GM18502 (cell line): ENCODE measurements around the gene SF1.

Source experiments
- ATAC-seq: cut with Tn5 transposase; IDR thresholded peaks from one replicate; pipeline ENCODE4 v1.9.1; 2021; ENCODE audit warnings: mild to moderate bottlenecking; ENCODE audit not compliant: unreplicated experiment, poor library complexity

SF1 gene

DNA sequence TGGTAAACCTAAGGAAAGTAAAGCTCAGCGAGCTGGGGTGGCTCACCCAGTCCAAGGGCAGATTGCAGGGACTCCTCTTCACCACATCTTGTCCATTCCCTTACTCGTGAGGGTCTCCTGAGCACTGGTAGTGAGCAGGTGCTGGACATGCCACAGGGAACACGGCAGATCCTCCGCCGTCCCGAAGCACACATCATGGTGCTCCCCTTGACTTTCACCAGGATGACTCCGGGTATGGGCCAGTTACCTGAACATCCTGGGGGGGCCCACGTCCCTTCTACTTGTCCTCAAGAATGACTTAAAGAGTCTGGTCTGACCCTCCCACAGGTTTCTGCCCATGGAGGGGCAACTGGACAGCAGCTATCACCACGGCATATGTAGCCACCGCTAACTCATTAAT lies 8.0 kb upstream of the SF1 start:
- ATAC-seq, result no peak

DNA sequence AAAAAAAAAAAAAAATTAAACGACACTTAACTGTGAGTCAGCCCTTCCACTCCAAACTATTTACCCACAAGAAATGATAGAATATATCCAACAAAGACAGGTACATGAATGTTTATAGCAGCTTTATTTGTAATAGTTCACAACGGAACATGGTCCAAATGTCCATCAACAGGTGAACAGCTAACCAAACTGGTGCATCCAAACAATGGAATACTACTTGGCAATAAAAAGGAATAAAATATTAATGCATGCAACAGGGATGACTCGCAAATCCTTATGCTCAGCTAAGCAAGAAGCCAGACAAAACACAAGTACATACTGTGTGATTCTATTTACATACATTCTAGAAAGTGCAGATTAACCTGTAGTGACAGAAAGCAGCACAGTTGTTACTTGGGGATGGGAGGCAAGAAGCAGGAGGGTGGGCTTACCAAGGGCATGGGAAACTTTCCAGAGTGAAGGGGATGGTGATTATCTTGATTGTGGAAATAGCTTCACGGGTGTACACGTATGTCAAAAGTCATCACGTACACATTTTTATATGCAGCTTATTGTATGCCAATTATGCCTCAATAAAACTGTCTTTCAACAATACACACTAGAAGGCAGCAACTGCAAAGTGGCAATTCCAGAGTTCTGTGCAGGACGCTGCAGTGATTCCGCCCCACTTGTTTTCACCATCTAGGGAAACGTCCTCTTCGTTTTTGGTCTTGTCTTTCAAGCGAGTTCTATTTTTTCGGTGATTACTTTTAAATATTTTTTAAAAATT lies 6.7 kb upstream of the SF1 start:
- no peak for ATAC-seq

DNA sequence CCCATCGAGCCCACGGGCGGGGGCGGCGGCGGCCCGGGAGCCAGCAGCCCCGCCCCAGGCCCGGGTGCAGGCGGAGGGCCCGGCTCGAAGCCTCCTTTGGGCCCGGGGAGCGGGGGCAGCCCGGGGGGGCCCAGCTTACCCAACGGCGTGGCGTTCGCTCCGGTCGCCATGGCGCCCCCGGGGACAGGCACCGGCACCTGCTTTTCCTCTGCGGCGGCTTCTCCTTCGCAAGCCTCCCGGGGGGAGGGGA lies 194 bp downstream of the SF1 start:
- ATAC-seq, result no peak

DNA sequence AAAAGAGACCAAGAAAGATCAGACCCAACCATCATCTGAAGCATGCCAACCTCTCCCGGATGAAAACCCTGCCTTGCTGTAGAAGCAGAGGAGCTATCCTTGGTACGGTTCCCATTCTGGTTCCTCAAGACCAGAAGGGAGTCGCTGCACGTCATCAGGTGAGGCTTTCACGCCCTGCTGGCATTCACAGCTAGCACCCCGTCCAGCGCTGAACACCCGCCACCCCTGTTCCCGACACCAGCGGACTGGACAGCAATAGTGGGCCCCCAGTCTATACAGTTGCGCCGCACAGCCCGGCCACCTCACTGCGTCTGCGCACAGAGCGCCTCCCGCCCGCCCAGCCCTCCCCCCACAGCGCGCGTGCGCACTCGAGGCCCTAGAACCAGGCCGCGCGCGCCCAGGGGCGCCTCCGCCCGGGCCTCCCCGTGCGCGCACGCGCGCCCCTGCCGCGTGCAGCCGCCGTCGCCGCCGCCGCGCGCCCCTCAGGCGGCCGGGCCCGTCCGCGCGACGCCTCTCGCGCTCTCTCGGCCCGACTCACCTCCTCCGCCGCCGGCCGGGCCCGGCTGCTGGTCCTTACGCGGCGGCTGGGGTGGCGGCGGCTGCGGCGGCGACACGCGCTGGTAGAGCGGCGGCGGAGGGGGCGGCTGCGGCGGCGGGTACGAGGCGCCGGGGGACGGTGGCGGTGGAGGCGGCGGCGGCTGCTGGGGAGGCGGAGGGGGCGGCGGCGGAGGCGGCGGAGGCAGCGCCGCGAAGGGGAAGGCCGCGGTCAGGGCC lies 706 bp downstream of the SF1 start:
- ATAC-seq, result peak; percentile 28

DNA sequence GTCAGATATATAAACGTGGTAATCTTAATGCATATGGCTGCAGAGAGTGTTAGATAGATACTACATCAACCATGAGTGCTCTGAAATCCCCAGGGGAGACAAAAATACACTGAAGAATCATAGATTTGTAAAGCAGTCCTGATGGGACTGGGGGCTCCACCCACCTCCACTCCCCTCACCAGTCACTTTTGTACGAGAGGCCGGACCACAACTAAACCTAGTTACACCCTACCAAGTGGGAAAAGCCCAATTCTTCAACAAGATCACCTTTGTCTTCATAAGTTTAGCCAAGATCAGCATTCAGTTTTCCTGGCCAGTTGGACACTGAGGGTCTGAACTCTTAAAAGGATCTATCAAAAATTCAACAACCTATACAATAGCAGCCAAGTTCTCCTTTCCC lies 1.5 kb downstream of the SF1 start:
- ATAC-seq, result no peak

DNA sequence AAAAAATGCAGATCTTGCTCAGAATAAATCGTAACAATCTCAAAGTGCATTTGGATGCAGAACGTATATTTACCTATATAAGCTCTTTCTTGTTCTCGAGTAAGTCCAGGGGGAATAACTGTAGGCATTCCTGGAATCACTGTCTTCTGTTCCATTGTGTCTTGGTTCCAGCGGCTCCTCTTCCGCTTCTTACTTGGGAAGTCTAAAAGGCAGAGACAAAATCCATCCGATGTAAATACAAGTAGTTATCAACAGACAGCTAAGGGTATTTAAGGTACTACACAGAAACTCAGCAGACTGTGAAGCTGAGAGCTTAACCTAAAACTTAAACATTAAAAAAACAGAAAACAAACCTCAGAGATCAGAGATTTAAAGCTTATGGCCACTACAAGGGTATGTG lies 1.9 kb downstream of the SF1 start:
- ATAC-seq, result no peak

DNA sequence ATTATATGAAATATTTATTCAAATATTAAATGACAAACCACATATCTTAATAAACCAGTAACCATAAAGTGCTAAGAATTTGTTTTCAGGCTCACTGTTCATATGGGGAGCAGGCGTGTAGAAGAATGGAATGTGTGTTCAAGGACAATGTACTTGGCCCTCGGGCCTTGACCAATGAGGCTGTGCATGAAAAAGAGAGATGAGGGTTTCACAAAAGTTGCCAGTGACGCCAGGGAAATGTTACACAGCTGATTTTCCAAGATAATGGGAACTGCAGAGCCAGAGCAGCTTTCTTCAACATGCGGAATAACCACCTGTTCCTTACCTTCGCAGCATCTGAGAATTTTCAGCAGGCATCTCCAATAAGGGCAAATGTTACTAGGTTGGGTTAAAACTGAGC lies 4.2 kb downstream of the SF1 start:
- ATAC-seq, result no peak

DNA sequence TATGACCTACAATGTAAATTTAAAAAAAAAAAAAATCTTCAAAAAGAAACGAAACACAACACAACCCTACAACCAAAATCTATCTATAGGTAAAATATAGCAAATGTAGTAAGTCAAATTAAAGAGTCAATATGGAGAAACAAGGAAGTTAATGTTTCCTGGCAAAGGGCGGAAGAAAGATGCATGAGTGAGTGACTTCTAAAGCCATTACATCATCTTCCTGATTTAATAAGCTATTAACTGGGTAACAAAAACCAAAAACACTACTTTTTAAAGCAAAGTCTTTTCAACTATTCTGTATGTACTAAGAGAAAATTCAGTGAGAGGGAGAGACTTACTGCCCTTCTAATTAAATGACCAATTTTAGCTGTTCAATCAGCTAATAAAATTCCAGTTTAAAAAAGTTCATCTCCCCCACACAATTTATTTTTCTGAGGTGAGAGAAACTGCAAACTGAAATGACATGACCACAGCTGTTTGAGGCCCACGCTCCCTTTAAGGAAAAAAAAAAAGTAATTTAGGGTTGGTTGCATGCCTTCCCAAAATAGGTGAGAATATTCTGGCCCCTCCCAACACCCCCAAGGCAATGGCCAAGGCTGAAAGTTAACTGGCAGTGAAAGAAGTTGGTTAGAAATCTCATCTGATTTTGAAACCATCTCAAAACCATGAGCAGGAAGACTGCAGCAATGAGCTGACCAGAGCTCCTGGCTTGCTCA lies 5.9 kb downstream of the SF1 start:
- no peak for ATAC-seq

DNA sequence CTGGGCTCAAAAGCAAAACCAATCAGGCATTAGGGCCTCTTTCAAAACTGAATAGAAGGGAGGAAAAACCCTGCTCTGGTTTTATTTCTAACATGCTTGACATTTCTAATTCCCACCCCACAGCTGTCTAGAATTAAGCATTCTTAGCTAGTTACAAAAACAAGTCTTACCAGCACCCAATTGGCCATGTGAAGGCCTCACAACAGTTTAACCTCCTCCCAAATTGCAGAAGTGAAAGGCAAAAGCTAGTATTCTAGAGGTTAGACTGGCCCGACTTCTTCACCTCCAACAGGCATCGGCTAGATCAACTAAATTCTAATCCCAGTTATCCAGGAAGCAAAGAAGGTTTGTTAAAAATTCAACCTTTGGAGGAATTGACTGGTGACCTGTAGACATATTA lies 6.5 kb downstream of the SF1 start:
- no peak for ATAC-seq

DNA sequence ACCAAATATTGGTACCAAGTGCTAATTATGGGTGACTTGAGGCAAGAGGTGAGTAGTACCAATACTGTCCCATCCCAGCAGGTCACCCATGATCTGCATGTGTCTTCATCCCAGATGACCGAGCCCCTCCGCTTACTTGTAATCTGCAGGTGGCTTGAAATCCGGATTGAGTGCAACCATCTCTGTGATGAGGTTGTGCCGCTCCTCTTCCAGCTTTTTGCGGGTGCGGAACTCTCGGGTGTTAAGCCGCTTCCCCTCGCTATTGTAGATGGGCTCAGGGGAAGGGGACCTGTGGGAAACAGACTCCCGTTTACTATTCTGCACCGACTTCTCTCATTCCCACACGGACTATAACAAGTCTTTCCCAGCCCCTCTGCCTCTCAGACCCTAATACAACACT lies 8.2 kb downstream of the SF1 start:
- no peak for ATAC-seq

DNA sequence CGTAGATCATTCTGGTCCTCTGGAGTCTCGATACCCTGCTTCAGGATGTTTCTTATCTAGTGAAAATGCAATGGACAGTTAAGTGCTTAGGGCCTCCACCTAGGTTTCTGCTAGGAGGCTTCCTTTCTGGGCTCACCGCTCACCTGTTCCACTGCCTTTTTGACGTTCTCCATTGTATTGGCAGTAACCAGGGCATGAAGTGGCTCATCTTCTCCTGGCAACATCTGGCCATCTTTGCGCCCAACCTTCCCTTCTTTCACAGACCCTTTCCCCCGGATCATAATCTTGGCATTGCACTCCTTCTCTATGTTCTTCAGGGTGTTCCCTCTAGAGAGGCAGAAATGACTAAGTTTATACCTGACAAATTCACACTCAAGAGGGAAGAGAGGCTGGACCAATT lies 9.1 kb downstream of the SF1 start:
- no peak for ATAC-seq

DNA sequence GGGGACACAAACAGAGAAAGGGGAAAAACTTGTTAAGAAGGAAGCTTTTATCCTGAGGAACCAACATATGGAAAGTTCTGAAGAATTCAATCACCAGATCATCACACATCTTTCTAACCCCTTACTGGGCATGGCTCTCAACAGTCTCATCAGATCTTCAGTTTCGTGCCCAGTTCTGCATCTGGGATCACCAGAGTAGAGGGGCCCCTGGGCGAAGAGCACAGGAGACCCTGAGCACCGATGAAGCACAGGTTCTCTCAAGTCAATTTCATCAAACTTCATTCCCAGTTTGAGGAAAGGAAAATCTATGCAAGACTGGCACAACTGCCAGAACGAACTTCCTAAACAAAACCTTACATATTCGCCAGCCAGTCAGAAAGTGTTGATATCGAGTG lies 10.0 kb downstream of the SF1 start:
- no peak for ATAC-seq

DNA sequence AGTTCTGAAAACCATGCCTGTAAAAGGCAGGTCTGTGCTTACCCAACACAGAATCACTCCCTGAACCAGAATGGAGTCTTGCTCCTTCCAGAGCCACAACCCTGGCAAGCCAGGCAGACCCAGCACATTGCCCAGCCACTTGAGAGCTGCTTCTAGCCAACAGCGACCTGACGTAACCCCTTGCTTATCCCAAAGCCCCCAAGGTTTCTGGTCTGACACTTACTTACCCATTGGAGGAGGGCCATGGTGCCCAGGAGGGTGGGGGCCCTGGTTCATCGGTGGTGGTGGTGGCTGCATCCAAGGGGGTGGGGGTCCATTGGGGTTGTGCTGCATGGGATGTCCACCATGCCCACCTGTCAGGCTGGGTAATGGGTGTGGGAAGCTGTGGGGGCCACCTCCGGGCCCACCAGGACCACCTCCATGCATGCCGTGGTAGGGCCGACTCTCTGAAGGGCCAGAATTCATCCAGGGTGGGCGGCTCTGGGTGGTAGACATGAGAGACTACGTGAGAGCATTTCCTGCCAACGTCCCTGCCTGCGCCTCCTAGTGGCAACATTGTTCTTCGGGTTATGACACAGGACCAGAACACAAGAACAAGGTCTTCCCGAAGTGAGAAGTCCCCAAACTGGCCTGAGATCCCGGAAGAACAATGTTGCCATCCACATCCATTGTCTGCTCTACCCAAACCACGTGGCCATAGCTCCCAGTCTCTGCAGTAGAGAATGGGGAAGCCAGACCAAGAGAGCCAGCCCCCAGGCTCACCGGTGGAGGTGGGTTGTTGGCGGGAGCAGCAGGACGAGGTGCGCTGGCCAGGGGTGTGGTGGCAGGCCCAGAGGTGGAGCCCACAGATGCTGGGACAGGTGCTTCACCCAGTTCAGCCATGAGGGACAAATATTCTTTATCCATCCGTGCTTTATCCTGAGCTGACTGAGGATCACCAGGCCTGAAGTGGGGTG lies 10.7 kb downstream of the SF1 start:
- no peak for ATAC-seq

DNA sequence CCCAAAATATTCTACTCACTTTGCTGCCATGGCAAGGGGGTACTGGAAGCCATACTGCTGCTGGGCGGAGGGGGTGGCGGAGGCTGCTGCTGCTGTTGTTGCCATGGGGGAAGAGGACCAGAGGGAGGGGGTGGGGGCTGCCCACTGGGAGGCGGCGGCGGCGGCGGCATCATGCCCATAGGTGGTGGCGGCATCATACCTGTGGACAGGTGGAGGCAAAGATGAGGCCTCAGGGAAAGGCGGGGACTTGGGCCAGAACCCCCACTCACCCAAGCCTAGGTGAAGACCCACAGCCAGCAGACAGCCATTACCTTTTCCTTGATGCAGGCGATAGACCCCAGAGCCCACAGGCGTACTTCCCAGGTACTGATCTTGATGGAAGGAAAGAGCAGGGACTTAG lies 11.5 kb downstream of the SF1 start:
- ATAC-seq, result no peak

DNA sequence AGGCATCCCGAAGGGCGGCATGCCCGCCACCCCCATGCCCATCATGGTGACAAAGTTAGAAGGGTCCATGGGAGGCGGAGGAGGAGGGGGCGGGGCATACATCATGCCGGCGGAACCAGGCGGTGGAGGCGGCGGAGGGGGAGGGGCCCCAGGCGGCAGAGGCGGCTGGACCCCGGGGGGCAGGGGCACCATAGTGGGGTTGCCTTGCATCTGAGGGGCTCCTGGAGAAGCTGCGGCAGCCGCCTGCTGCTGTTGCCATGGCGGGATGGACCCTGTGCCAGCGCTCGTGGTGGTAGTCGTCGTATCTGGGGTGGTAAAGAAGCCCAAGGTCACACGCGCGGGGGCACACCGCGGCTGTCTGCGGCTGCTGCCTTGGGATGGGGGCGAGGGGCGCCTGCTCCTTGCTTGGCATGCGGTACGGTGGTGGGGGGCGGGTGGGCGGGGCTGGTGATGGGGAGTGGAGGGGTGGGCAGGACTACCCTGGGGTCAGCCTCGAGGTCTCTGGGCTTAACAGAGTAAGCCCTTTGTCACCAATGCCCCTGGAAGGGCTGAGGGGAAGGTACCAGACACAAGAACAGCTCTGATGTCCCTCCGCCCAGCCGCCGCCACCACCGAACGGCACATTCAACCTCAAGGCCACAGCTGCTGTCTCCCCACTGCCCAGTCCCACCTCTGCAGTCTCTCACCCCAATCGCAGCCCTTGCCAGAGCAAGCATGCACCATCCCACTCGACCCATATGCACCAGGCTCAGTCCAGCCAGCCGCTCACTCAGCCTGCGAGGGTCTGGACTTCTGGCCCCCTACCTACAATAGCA lies 12.3 kb downstream of the SF1 start:
- no peak for ATAC-seq

DNA sequence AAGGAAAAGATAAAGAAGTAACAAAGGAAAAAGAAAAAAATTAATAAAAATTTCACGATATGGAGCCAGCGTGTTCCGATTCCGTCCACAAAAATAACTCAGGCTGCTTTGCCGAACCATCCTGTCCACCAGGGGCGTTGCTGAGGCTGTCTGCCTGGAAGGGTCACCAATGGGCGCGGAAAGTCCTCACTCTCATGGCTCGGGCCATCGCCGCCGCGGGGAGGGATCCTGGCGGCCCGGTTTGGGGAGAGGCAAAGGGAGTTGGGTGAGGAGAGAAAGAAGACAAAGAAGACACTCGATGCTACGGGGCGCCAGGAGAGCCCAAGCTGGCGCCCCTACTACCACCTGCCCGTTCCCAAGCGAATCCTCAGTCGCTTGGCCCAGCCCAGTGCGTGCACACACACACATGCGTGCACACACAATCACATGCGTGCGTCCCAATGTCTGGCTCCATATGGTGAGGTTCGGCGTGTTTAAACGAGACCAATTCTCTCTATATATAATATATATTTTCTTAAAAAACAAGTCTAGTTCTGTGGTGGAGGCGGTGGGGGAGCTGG lies 13.0 kb downstream of the SF1 start:
- ATAC-seq, result no peak

DNA sequence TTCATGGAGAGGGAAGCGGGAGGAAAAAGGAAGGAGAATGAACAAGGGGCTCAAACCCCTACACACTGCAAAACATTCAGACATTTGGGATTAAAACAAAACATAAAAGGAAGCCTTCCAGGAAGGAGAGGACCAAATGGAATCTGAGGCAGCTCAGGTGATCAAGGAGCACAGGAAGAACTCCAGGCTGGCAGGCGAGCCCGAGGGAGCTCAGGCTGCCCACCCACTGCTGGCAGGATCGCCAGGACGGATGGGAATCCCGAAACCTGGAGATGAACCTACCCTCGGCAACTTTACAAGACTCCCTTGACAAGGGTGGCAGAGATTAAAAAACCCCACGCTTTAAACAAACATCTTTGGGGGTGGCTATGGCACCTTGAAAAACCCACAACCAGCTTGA lies 13.6 kb downstream of the SF1 start:
- no peak for ATAC-seq

DNA sequence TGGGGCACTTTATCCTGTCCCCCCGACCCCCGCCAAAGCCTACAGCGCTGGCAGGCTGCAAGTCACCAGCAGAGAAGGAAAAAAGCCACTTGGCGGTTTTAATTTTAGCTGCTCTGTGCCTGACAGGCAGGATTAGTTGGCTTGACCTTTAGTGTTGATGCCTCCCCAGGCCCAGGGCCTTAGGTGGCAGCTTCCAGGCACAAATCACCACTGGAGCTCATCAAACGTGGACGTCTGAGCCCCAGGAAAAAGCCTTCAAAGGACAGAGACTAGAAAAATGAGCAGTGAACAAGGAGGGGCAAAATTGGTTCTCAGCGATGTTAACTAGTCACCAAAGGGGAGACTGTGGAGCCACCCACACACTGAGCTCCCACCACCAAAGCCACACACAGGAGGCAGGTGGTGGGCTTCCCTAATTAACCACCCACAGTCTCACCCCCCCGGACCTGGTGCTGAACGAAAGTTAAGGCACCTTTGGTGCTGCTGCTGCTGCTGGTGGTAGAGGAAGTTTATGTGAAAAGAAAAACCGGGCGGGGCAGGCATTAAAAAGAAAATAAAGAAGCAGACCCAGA lies 14.2 kb downstream of the SF1 start:
- no peak for ATAC-seq

DNA sequence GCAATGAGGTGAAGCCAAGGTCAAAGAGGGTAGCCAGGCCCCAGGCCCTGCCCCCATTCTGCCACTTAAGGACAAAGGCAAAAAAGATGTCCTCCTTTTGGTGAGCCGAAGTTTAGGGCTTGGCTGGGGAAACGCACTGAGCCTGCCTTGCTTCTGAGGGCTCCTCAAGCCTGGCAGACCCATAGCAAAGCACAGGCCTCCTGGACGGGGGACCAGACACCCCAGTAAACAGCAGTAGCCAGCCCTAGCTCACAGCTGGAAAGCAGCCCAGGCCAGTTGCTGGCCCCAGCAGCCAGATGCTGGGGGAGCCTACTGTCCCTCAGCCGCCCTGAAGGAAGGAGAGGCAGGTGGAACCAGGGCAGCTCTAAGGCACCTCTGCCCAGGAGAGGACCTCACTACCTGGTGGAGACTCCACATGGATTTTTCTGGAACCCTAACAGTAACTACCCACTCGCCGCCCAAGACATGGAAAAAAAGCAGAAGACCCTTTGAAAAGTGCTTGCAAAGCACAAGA lies 14.8 kb downstream of the SF1 start:
- ATAC-seq, result no peak
